Thoracic aorta (tissue), 2 donors: ENCODE measurements around the gene DCDC2. TPM values are rescaled to one million over a fixed set of nuclear protein-coding genes. Genes with fewer than 3 reads are reported as not detected.
"Not testable (repeated sequence)": the region's sequence is repeated elsewhere in the genome, so short reads cannot be mapped to it uniquely, and the experiment has no call there.

ENCODE experiments used
- ATAC-seq: fragments of 150-250 bp; one replicate; pipeline ENCODE4 v1.8.0; 2017; ENCODE audit warnings: low read depth; ENCODE audit not compliant: insufficient number of reproducible peaks, low FRiP score
- DNase-seq: peaks from one replicate; pipeline ENCODE4 v3.0.0-alpha.2; 2020; ENCODE audit warnings: low spot score
- H3K27ac ChIP-seq, 2 donors: fragments of 200-600 bp; sonication (generic); 1 replicate in 1 of 2; 2 replicates in 1 of 2; pipeline ENCODE4 v1.5.1; 2016; ENCODE audit warnings: mild to moderate bottlenecking in 2 of 2, moderate library complexity in 2 of 2
- H3K27me3 ChIP-seq: fragments of 200-600 bp; sonication (generic); replicated peaks from 2 replicates; pipeline ENCODE4 v1.6.0; 2016; ENCODE audit warnings: mild to moderate bottlenecking; ENCODE audit not compliant: insufficient read depth
- H3K36me3 ChIP-seq: fragments of 200-600 bp; sonication (generic); one replicate; pipeline ENCODE4 v1.5.1; 2016
- H3K4me1 ChIP-seq, 2 donors: fragments of 200-600 bp; sonication (generic); 1 replicate in 1 of 2; 2 replicates in 1 of 2; pipeline versions ENCODE4 v1.5.1 to v1.6.0; 2016; ENCODE audit warnings: low read depth in 2 of 2, mild to moderate bottlenecking in 1 of 2; ENCODE audit not compliant: control insufficient read depth in 1 of 2
- H3K4me3 ChIP-seq: fragments of 200-600 bp; sonication (generic); 2 replicates; pipeline ENCODE4 v1.5.1; 2016; ENCODE audit warnings: mild to moderate bottlenecking
- H3K9me3 ChIP-seq: fragments of 200-600 bp; sonication (generic); 2 replicates; pipeline ENCODE4 v1.5.1; 2016
- CTCF ChIP-seq: fragments of 200-600 bp; sonication (generic); IDR thresholded peaks from one replicate; pipeline ENCODE4 v1.5.1; 2019; ENCODE audit warnings: antibody characterized with exemption
- total RNA-seq, 2 donors: library from RNA; depleted of rRNA; stranded (reverse); fragments of >200 nt; gene quantifications; one replicate each; pipeline versions ENCODE4 v1.1.0 to v1.2.3, GENCODE V29; 2016

DCDC2 gene
- total RNA-seq, 2 donors from 2014 or later: not detected

- ATAC-seq: no peak
These were observed 106.5 kb downstream of the DCDC2 start for GRCh38 chr6:24251339-24251738.

GRCh38 chr6:24249926-24250325, 107.9 kb downstream of the DCDC2 start:
- Histone ChIP-seq H3K9me3 (no peaks in the 10 kb centered on the region), H3K27me3 (no peaks in the 10 kb centered on the region), H3K4me3 (no peak overlapping the region), H3K27ac (no peak overlapping the region), H3K4me1 (no peaks in the 10 kb centered on the region), H3K36me3 (no peaks in the 10 kb centered on the region)
- TF ChIP-seq CTCF: no peak
- ATAC-seq: no peak
- DNase-seq: no peak

More at GRCh38 chr6:24251339-24251738, 106.5 kb downstream of the DCDC2 start:
- Histone ChIP-seq H3K27ac (no peak overlapping the region), H3K27me3 (no peaks in the 10 kb centered on the region), H3K4me1 (no peaks in the 10 kb centered on the region), H3K4me3 (no peak overlapping the region), H3K36me3 (no peaks in the 10 kb centered on the region), H3K9me3 (no peaks in the 10 kb centered on the region)
- TF ChIP-seq CTCF: no peak
- DNase-seq: no peak

GRCh38 chr6:24245275-24245674, 112.6 kb downstream of the DCDC2 start:
- DNase-seq: no peak
- H3K27me3 ChIP-seq: no peaks in the 10 kb centered on the region
- no peak for ATAC-seq

GRCh38 chr6:24242924-24243323, 114.9 kb downstream of the DCDC2 start:
- no peak for TF ChIP-seq CTCF
- Histone ChIP-seq H3K4me3 (no peak overlapping the region), H3K27me3 (no peaks in the 10 kb centered on the region), H3K9me3 (no peaks in the 10 kb centered on the region), H3K36me3 (no peaks in the 10 kb centered on the region), H3K27ac (no peak overlapping the region), H3K4me1 (no peaks in the 10 kb centered on the region)
- DNase-seq (no peak), ATAC-seq (no peak)

More at GRCh38 chr6:24245275-24245674, 112.6 kb downstream of the DCDC2 start:
- Histone ChIP-seq H3K27ac (no peak overlapping the region), H3K9me3 (no peaks in the 10 kb centered on the region), H3K4me1 (no peaks in the 10 kb centered on the region), H3K4me3 (no peak overlapping the region), H3K36me3 (no peaks in the 10 kb centered on the region)
- TF ChIP-seq CTCF: no peak

- H3K4me1 ChIP-seq, H3K9me3 ChIP-seq: not testable (repeated sequence)
These were observed 116.1 kb downstream of the DCDC2 start for GRCh38 chr6:24241779-24242178.

GRCh38 chr6:24240943-24241342, 116.9 kb downstream of the DCDC2 start:
- Histone ChIP-seq H3K36me3 (no peaks in the 10 kb centered on the region), H3K27ac (no peak overlapping the region), H3K27me3 (no peaks in the 10 kb centered on the region), H3K4me1 (no peaks in the 10 kb centered on the region), H3K9me3 (no peaks in the 10 kb centered on the region), H3K4me3 (no peak overlapping the region)
- TF ChIP-seq CTCF: no peak
- ATAC-seq: no peak
- no peak for DNase-seq

More at GRCh38 chr6:24241779-24242178, 116.1 kb downstream of the DCDC2 start:
- H3K36me3 ChIP-seq, H3K27ac ChIP-seq, H3K4me3 ChIP-seq, ATAC-seq, H3K27me3 ChIP-seq, DNase-seq: not testable (repeated sequence)
